Cardiac muscle cell (in vitro differentiated cells and primary cell): Measurements from ENCODE around the gene TSPOAP1. TPM values are rescaled to one million over a fixed set of nuclear protein-coding genes. Genes with fewer than 3 reads are reported as not detected.

ENCODE experiments used
- DNase-seq, 2 donors: peaks; one replicate each; pipeline versions ENCODE4 v3.0.0 to v3.0.0-alpha.2; 2010 to 2017; ENCODE audit warnings: low read depth in 1 of 2, low spot score in 1 of 2
- H3K27ac ChIP-seq: fragments of 200-600 bp; sonication (generic); 2 replicates; pipeline ENCODE4 v1.5.1; 2016
- H3K27me3 ChIP-seq: fragments of 200-600 bp; sonication (generic); 2 replicates; pipeline ENCODE4 v1.6.0; 2016; ENCODE audit warnings: control low read depth
- H3K36me3 ChIP-seq: fragments of 200-600 bp; sonication (generic); 2 replicates; pipeline ENCODE4 v1.5.1; 2016; ENCODE audit warnings: control low read depth
- H3K4me1 ChIP-seq: fragments of 200-600 bp; sonication (generic); 2 replicates; pipeline ENCODE4 v1.8.1; 2017; ENCODE audit warnings: low read depth, mild to moderate bottlenecking, mixed run types
- H3K4me3 ChIP-seq: fragments of 200-600 bp; sonication (generic); 2 replicates; pipeline ENCODE4 v1.5.1; 2016; ENCODE audit warnings: mild to moderate bottlenecking
- H3K9me3 ChIP-seq: fragments of 200-600 bp; sonication (generic); 2 replicates; pipeline ENCODE4 v1.5.1; 2017; ENCODE audit warnings: low read depth, mild to moderate bottlenecking, control low read depth
- polyA plus RNA-seq: library from polyadenylated mRNA; unstranded; fragments of >200 nt; fragmentation: Nextera tagmentation; extraction: Ambion mirVana; gene quantifications from 2 replicates; pipeline ENCODE4 v1.2.1, GENCODE V29; 2016
- total RNA-seq: library from RNA; depleted of rRNA; stranded (reverse); fragments of >200 nt; gene quantifications from 2 replicates; pipeline ENCODE4 v1.2.3, GENCODE V29; 2016
- TF ChIP-seq, protein P1 (sequence below): IDR thresholded peaks from 2 replicates; pipeline ENCODE4 v1.5.1; 2012; ENCODE audit warnings: low read depth, mild to moderate bottlenecking, low read length

The TSPOAP1 gene
- total and polyA plus RNA-seq, 2 experiments from 2014 or later, result 77.5 to 92.1 TPM

DNA sequence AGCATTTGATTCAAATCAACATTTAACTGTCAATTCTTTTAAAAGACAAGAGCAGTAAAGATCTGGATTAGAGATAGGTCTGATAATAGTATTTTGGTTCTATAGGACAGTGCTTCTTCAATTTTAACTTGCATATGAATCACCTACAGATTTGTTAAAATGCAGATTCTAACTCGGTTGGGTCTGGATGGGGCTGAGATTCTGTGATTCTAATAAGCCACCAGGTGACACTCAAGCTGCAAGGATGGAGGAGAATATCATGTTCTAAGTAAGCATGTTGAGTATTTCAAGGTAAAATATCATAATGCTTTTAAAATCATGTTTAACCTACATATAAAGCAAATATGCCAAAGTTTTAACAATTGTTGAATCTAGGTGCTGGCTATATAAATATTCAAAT is 15.8 kb downstream of the TSPOAP1 start:
- Histone ChIP-seq H3K27me3 (no peaks in the 10 kb centered on the region), H3K4me1 (no peaks in the 10 kb centered on the region), H3K27ac (no peak overlapping the region), H3K36me3 (no peaks in the 10 kb centered on the region), H3K4me3 (no peak overlapping the region), H3K9me3 (no peaks in the 10 kb centered on the region)
- TF ChIP-seq, protein P1, sequence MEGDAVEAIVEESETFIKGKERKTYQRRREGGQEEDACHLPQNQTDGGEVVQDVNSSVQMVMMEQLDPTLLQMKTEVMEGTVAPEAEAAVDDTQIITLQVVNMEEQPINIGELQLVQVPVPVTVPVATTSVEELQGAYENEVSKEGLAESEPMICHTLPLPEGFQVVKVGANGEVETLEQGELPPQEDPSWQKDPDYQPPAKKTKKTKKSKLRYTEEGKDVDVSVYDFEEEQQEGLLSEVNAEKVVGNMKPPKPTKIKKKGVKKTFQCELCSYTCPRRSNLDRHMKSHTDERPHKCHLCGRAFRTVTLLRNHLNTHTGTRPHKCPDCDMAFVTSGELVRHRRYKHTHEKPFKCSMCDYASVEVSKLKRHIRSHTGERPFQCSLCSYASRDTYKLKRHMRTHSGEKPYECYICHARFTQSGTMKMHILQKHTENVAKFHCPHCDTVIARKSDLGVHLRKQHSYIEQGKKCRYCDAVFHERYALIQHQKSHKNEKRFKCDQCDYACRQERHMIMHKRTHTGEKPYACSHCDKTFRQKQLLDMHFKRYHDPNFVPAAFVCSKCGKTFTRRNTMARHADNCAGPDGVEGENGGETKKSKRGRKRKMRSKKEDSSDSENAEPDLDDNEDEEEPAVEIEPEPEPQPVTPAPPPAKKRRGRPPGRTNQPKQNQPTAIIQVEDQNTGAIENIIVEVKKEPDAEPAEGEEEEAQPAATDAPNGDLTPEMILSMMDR, result no peak
- no peak for DNase-seq

DNA sequence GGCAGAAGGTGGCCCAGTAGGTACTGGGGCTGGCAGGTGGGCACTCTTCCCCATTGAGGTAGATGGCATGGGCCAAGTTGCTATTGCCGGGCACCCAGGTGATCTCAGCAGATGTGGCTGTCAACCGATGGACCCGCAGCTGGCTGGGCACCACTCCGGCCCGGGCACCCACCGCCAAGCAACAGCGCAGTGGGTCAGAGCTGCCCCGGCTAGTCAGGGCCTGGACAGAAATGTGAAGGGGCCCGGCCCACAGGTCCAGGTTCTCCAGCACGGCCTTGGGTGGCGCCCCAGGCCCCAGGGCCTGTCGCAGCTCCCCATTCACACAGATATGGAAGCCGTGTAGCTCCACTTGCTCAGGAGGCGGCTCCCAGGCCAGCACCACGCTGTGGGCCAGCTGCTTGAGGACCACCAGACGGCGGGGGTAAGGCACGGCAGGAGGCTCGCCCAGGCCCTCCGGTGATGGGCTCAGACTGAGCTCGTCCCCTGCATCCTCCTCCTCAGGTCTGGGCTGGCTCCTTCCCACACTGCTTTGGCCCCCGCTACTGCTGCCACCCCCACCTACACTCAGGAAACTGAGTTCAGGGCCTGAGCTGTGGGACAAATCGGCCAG is 16.5 kb downstream of the TSPOAP1 start:
- Histone ChIP-seq H3K4me3 (no peak overlapping the region), H3K27ac (no peak overlapping the region), H3K4me1 (no peaks in the 10 kb centered on the region), H3K36me3 (no peaks in the 10 kb centered on the region), H3K9me3 (no peaks in the 10 kb centered on the region), H3K27me3 (no peaks in the 10 kb centered on the region)
- no peak for DNase-seq
- TF ChIP-seq, protein P1, result no peak

DNA sequence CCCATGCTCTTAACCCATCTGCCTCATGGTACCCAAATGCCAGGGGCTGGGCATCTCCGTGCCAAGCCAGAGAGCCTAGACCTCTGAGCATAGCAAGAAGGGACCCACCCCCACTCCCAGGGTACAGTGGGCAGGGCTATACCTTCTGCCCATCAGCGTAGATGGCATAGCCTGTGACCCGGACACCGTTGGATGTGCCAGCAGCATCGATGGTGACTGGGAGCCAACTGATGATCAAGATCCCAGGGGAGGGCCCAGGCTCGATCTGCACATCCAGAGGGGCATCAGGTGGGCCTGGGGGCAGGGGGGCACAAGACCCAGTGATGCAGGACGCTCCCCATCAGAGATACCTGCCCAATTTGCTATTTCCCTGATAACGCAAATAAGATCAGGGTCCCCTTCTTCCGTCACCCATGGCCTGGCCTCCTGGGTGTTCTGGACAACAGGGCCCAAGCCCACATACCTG is 17.1 kb downstream of the TSPOAP1 start:
- H3K36me3 ChIP-seq, result no peaks in the 10 kb centered on the region
- DNase-seq, result no peak
- H3K4me3 ChIP-seq, result no peak overlapping the region
- no peaks in the 10 kb centered on the region for H3K9me3 ChIP-seq
- no peaks in the 10 kb centered on the region for H3K4me1 ChIP-seq
- TF ChIP-seq, protein P1, result no peak
- H3K27ac ChIP-seq, result no peak overlapping the region
- H3K27me3 ChIP-seq, result no peaks in the 10 kb centered on the region

DNA sequence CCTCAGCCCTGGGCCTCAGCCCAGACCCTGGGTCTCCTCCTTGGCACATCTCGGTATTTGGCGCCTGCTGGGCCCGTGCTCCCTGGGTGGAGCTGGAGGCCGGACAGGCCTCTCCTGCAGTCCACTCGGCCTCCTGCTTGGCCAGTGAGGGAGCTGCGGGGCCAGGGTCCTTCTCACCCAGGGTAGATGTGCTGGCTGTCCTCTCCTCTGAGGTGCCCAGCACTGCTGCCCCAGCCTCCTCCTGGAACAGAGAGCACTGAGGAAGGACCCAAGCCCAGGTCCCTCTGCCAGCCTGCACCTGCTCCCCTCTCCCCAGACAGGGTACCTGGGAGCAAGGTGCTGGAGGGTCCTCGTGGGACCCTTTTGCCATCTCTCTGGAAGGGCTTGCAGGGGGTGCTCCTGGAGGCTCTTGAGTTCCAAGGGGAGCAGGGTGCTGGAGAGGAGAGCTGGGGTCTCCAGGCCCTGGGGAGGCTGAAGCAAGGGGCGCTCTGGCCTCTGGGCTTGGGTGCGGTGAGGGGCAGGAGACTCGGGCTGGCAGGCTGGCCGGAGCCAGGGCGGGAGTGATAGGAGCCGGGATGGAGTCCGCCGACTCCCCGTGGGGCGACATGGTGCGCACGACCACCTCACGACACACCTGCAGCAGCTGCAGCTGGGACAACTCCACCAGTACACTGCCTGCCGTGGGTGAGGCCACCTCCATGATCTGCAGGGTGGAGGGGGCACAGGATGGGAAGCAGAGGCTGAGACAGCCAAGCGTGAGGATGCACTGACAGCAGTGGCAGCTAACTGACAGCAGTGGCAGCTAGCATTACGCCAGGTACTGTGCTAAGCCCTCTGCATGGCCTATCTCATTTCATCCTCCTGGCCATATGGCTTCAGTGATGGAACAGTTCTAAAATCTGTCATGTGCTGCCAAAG is 17.8 kb downstream of the TSPOAP1 start:
- DNase-seq, result no peak
- no peaks in the 10 kb centered on the region for H3K9me3 ChIP-seq
- no peak overlapping the region for H3K4me3 ChIP-seq
- no peaks in the 10 kb centered on the region for H3K27me3 ChIP-seq
- H3K36me3 ChIP-seq, result no peaks in the 10 kb centered on the region
- TF ChIP-seq, protein P1, result no peak
- H3K4me1 ChIP-seq, result no peaks in the 10 kb centered on the region
- H3K27ac ChIP-seq, result no peak overlapping the region

DNA sequence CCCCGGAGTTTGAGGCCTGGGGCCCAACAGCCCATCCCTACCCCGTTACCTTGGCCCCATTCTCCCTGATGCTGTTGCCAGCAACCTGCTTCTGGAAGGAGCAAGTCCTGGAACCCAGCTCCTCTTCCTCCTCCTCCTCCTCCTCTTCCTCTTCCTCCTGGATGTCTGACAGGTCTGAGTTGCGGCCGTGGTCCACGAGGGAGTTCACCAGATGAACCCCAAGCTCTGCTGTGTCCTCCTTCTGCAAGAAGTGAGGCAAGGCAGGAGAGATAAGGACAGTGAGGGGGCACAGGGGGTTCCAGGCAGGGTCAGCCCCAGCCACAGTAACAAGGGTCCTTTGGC is 18.7 kb downstream of the TSPOAP1 start:
- Histone ChIP-seq H3K4me3 (no peak overlapping the region), H3K36me3 (no peaks in the 10 kb centered on the region), H3K4me1 (no peaks in the 10 kb centered on the region), H3K27ac (no peak overlapping the region), H3K27me3 (no peaks in the 10 kb centered on the region), H3K9me3 (no peaks in the 10 kb centered on the region)
- no peak for DNase-seq
- TF ChIP-seq, protein P1, result no peak
